Activated CD8-positive, alpha-beta T cell treated with anti-CD3 and anti-CD28 coated beads for 36 hours (primary cell): ENCODE data around the gene GANAB. TPM values are rescaled to one million over a fixed set of nuclear protein-coding genes. Genes with fewer than 3 reads are reported as not detected.

Experiments used
- ATAC-seq: fragments of 200-7000 bp; cut with Tn5 transposase; one replicate; pipeline ENCODE4 v1.10.0; 2021; ENCODE audit warnings: mild to moderate bottlenecking, moderate library complexity
- CTCF ChIA-PET: fragments of 350-600 bp; sonication (Branson Sonifier 250); formaldehyde crosslinking; loops from one replicate; lab custom pipeline; 2021; ENCODE audit warnings: antibody characterized with exemption; lab: Charles Lee
- POLR2A ChIA-PET: fragments of 350-600 bp; sonication (Branson Sonifier 250); formaldehyde crosslinking; loops from one replicate; lab custom pipeline; 2021; ENCODE audit warnings: antibody characterized with exemption; lab: Charles Lee
- DNase-seq: peaks from one replicate; pipeline ENCODE4 v3.0.0-alpha.2; 2020
- H3K27ac Mint-ChIP-seq: one replicate; pipeline ENCODE4 v1.8.0; 2021; ENCODE audit warnings: mild to moderate bottlenecking, mixed read lengths
- H3K27me3 Mint-ChIP-seq: one replicate; pipeline ENCODE4 v1.8.0; 2021; ENCODE audit warnings: mixed read lengths
- H3K36me3 Mint-ChIP-seq: one replicate; pipeline ENCODE4 v1.8.0; 2021; ENCODE audit warnings: low read depth, mixed read lengths
- H3K4me1 Mint-ChIP-seq: one replicate; pipeline ENCODE4 v1.8.0; 2021; ENCODE audit warnings: low read depth, mixed read lengths
- H3K4me3 Mint-ChIP-seq: one replicate; pipeline ENCODE4 v1.8.0; 2021; ENCODE audit warnings: mild to moderate bottlenecking, moderate library complexity, mixed read lengths
- H3K9me3 Mint-ChIP-seq: one replicate; pipeline ENCODE4 v1.8.0; 2021; ENCODE audit warnings: mixed read lengths
- CTCF ChIP-seq: fragments of 200-600 bp; IDR thresholded peaks from one replicate; pipeline ENCODE4 v1.8.0; 2022; ENCODE audit warnings: antibody characterized with exemption, mild to moderate bottlenecking
- intact Hi-C: fragments of 100-400 bp; cut with micrococcal nuclease; formaldehyde crosslinking; loops from one replicate; pipeline ENCODE4 v1.10.0; 2022
- total RNA-seq, 2 experiments: library from RNA; stranded (reverse); gene quantifications; one replicate each; pipeline ENCODE4 v1.2.3, GENCODE V29; 2021

Gene GANAB
- total RNA-seq, 2 experiments from 2014 or later = 205 to 217 TPM

DNA sequence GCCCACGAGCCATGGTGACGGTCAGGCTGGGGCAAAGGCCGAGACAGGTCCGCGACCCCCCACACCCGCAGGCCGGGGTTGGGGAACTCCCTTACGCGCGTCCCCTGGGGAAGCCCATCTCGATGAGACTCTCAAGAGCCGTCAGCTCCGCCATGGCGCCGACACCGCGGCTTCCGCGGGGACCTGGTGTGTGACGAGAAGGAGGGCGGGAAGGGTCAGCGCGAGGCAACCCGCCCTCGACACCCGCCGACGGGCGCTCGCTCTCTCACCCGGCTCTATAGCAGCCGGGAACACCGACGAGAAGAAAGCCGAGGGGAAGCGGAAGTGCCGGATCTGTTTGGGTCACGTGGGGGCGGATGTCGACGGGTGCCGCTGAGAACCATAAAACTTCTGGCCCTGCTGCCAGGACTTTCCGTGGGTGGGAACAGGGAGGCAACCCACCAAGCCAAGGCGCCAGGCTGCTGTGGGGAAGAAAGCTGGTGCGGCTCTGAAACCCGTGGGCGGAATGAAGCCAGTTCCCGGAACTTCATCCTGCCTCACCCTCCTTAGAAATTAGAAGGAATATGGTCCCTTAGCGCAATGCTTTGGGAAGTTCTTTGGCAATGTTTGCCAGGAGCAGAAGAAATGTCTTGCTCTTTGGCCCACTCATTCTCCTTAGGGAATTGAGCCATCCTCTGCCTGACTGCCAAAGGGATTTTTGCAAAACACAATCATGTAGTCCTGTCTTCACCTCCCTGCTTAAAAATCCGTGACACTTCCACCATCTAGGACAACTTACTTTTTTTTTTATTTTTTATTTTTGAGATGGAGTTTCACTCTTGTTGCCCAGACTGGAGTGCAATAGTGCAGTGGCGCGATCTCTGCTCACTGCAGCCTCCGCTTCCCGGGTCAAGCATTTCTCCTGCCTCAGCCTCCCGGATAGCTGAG, 32.6 kb upstream of the GANAB start, which contains the start of gene UBXN1:
TSS of gene UBXN1 (minus strand) at position 304 of the 927 bp plus-strand sequence. CDS start at position 154, 150 bp downstream.
- H3K9me3 Mint-ChIP-seq = no peaks in the 10 kb centered on the region
- peak within 1 kb of the TSS; percentile 93 for H3K27ac Mint-ChIP-seq
- intact Hi-C loops = no loop called here
- no peak for TF ChIP-seq CTCF
- peaks cover 29% of the 10 kb centered on the region for H3K4me1 Mint-ChIP-seq
- CTCF ChIA-PET = interaction anchor here (0.6 to 6.5 kb wide), 9 partner anchors 13 to 254 kb away, joined by 3 to 79 read pairs (median 10); partner anchors contain the start of genes C11orf98, CSKMT, LRRN4CL and TUT1
- DNase-seq (peak; percentile 94), ATAC-seq (peak; percentile 76)
- H3K36me3 Mint-ChIP-seq = peaks cover 30% of the 10 kb centered on the region
- H3K4me3 Mint-ChIP-seq = peak within 1 kb of the TSS; percentile 86
- POLR2A ChIA-PET = interaction anchor here (0.6 to 21.7 kb wide), 15 partner anchors 8 to 162 kb away, joined by 3 to 263 read pairs (median 4); partner anchors contain the start of genes C11orf98, CSKMT, GANAB and LBHD1
- no peaks in the 10 kb centered on the region for H3K27me3 Mint-ChIP-seq

DNA sequence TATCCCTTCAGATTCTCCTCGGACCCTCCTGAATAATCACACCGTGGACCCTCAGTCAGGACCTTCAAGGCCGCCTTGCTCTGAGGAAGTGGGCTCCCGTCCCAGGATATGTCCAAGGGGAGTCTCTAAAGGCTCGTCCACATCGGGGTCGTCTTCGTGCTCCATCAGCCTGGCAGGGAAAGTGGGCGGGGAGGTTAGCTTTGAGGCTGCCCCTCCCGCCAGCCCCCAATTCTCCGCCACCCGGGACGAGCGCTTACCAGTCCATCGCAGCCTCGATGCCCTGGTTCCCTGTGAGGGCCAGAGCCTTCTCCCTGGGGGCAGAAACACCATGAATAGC, 32.0 kb upstream of the GANAB start:
- Mint-ChIP-seq H3K4me1 (peaks cover 29% of the 10 kb centered on the region), H3K9me3 (no peaks in the 10 kb centered on the region), H3K27me3 (no peaks in the 10 kb centered on the region), H3K27ac (peak overlapping the region; percentile 93), H3K36me3 (peaks cover 30% of the 10 kb centered on the region), H3K4me3 (peak overlapping the region; percentile 86)
- intact Hi-C loops = no loop called here
- ChIA-PET CTCF (interaction anchor here (1.2 to 6.5 kb wide), 3 partner anchors 13 to 87 kb away, joined by 4 to 79 read pairs (median 6); partner anchors contain the start of genes C11orf98, CSKMT, LRRN4CL and TUT1), POLR2A (interaction anchor here (0.6 to 21.7 kb wide), 7 partner anchors 7 to 87 kb away, joined by 3 to 263 read pairs (median 15); partner anchors contain the start of genes C11orf98, CSKMT, GANAB and LBHD1)
- no peak for DNase-seq
- ATAC-seq = no peak
- no peak for TF ChIP-seq CTCF

GRCh38 chr11:62677714-62678113, 31.3 kb upstream of the GANAB start:
- peak overlapping the region; percentile 93 for H3K27ac Mint-ChIP-seq
- POLR2A ChIA-PET = interaction anchor here (0.9 to 21.7 kb wide), 4 partner anchors 12 to 86 kb away, joined by 3 to 263 read pairs (median 40); partner anchors contain the start of genes C11orf98, CSKMT, GANAB and TUT1
- H3K27me3 Mint-ChIP-seq = no peaks in the 10 kb centered on the region
- no peak for ATAC-seq
- no peak for TF ChIP-seq CTCF
- intact Hi-C loops = no loop called here
- no peak for DNase-seq
- CTCF ChIA-PET = interaction anchor here (1.0 to 1.6 kb wide), 3 partner anchors 10 to 86 kb away, joined by 4 to 6 read pairs (median 6); partner anchors contain the start of genes C11orf98, CSKMT and TUT1
- peaks cover 36% of the 10 kb centered on the region for H3K4me1 Mint-ChIP-seq
- H3K4me3 Mint-ChIP-seq = peak overlapping the region; percentile 86
- H3K36me3 Mint-ChIP-seq = peaks cover 37% of the 10 kb centered on the region
- H3K9me3 Mint-ChIP-seq = no peaks in the 10 kb centered on the region

GRCh38 chr11:62677156-62677555, 30.7 kb upstream of the GANAB start:
- DNase-seq = no peak
- Mint-ChIP-seq H3K27ac (peak overlapping the region; percentile 51), H3K4me3 (peak overlapping the region; percentile 39), H3K36me3 (peaks cover 39% of the 10 kb centered on the region), H3K27me3 (no peaks in the 10 kb centered on the region), H3K9me3 (no peaks in the 10 kb centered on the region), H3K4me1 (peaks cover 38% of the 10 kb centered on the region)
- intact Hi-C loops = no loop called here
- POLR2A ChIA-PET = interaction anchor here (0.9 to 21.7 kb wide), 5 partner anchors 11 to 86 kb away, joined by 3 to 263 read pairs (median 14); partner anchors contain the start of genes C11orf98, CSKMT, GANAB and TUT1
- TF ChIP-seq CTCF = no peak
- ATAC-seq = no peak
- CTCF ChIA-PET = interaction anchor here (1.0 to 1.6 kb wide), 3 partner anchors 11 to 86 kb away, joined by 4 to 6 read pairs (median 6); partner anchors contain the start of genes C11orf98, CSKMT and TUT1
